GM12892 (cell line): ENCODE results near the gene PCYT1A.

Experiments
- POLR2A ChIP-seq: IDR thresholded peaks from 2 replicates; pipeline ENCODE4 v1.6.1; 2011; ENCODE audit warnings: low read depth, low read length, control low read depth
- POLR2AphosphoS5 ChIP-seq: IDR thresholded peaks from 2 replicates; pipeline ENCODE4 v1.6.1; 2011; ENCODE audit warnings: low read depth, low read length, control low read depth

GRCh38 chr3:196287440-196288140, at the start of gene PCYT1A:
- peak; percentile 86 for TF ChIP-seq POLR2AphosphoS5
- peak; percentile 84 for TF ChIP-seq POLR2A
